Heart right ventricle (tissue), 16 donors: ENCODE measurements around the gene PWP1. TPM values are rescaled to one million over a fixed set of nuclear protein-coding genes. Genes with fewer than 3 reads are reported as not detected.

Source experiments
- ATAC-seq, 8 donors: fragments of 200-7000 bp; cut with Tn5 transposase; one replicate each; pipeline ENCODE4 v1.9.1; 2020; ENCODE audit warnings: mild to moderate bottlenecking in 8 of 8, moderate library complexity in 8 of 8, moderate number of reproducible peaks in 1 of 8
- DNase-seq, 2 donors: peaks; one replicate each; pipeline ENCODE4 v3.0.0-alpha.2; 2020
- H3K27ac ChIP-seq, 10 donors: fragments of 200-600 bp; sonication (generic) in 2 of 10; one replicate each; pipeline versions ENCODE4 v1.5.0 to v1.8.0; 2020 to 2022; ENCODE audit warnings: mild to moderate bottlenecking in 3 of 10
- H3K27me3 ChIP-seq, 7 donors: fragments of 200-600 bp; one replicate each; pipeline ENCODE4 v1.8.0; 2021 to 2022; ENCODE audit warnings: mild to moderate bottlenecking in 2 of 7
- H3K36me3 ChIP-seq, 9 donors: fragments of 200-600 bp; sonication (generic) in 1 of 9; one replicate each; pipeline versions ENCODE4 v1.5.0 to v1.8.0; 2020 to 2022; ENCODE audit warnings: mild to moderate bottlenecking in 2 of 9
- H3K4me1 ChIP-seq, 9 donors: fragments of 200-600 bp; sonication (generic) in 1 of 9; one replicate each; pipeline versions ENCODE4 v1.5.0 to v1.8.0; 2020 to 2022; ENCODE audit warnings: mild to moderate bottlenecking in 4 of 9
- H3K4me3 ChIP-seq, 10 donors: fragments of 200-600 bp; sonication (generic) in 2 of 10; one replicate each; pipeline versions ENCODE4 v1.5.0 to v1.8.0; 2020 to 2022; ENCODE audit warnings: mild to moderate bottlenecking in 7 of 10, moderate library complexity in 2 of 10
- H3K9me3 ChIP-seq, 11 donors: fragments of 200-600 bp in 10 of 11; sonication (generic) in 2 of 11; one replicate each; pipeline versions ENCODE4 v1.5.0 to v1.8.0; 2013 to 2022; ENCODE audit warnings: mild to moderate bottlenecking in 2 of 11, control low read depth in 1 of 11, moderate library complexity in 1 of 11
- WGBS, 2 donors: extraction: QIAGEN DNeasy Blood & Tissue Kit; methylation state at CpG; one replicate each; pipeline ENCODE4 v1.1.7; 2013; ENCODE audit warnings: inconsistent platforms in 1 of 2; 5-methylcytosine and 5-hydroxymethylcytosine counted together
- intact Hi-C, 10 donors: fragments of 100-400 bp; cut with DNase I; formaldehyde crosslinking; loops; one replicate each; pipeline versions ENCODE4 v1.11.1 to v1.14.2; 2022
- long read RNA-seq, 3 donors: library from polyadenylated mRNA; unstranded; transcript quantifications; one replicate each; pipeline ENCODE4 v2.0.0, GENCODE V29; 2020 to 2021
- polyA plus RNA-seq, 2 donors: library from polyadenylated mRNA; stranded (reverse); fragments of 200-250 nt; gene quantifications; one replicate each; pipeline ENCODE4 v1.2.3, GENCODE V29; 2013
- total RNA-seq, 10 donors: library from RNA; stranded (reverse); fragmentation: NEBNext Ultra II Directional in 3 of 10; extraction: Animal tissue kit (Norgen Biotek cat#: 25700) in 3 of 10; gene quantifications; one replicate each; pipeline versions ENCODE4 v1.2.1 to v1.2.4, GENCODE V29; 2021 to 2023
- TF ChIP-seq, protein P1 (sequence below), 9 donors: fragments of 200-600 bp; sonication (generic) in 2 of 9; IDR thresholded peaks; one replicate each; pipeline versions ENCODE4 v1.5.0 to v1.8.0; 2021 to 2022; ENCODE audit warnings: antibody characterized with exemption in 9 of 9, mild to moderate bottlenecking in 5 of 9, moderate library complexity in 1 of 9
- donor health status: Arrhythmogenic right ventricular cardiomyopathy.
- donor health status: ischemic (EF 13 %, LVEDD 7.1; RV severe dilation, severe dysfunction).
- donor health status: healthy with polysubstance abuse.
- donor health status: DM: no; HTN: yes; CAD: no.
- donor health status: DM: no; HTN: no; CAD: no.
- donor health status: ischemic (EF 25% LVEDD 6.9; RV normal size, moderate dysfunction).
- donor health status: ischemic (EF 25% LVEDD 5.7; RV mildly dilated, moderate dysfunction).
- donor health status: healthy.
- donor health status: DM: yes; HTN: yes; CAD: no.
- donor health status: Ischemic cardiomyopathy.
- donor health status: ischemic (EF 35%, LVEDD 5.7; RV mildly dilated, moderate dysfunction).
- donor health status: nonischemic (EF 11% LVEDD 7.7; RV severe dilation, severe dysfunction).
- donor health status: DM: yes; HTN: yes; CAD: no.
- donor health status: PGD.
- donor health status: ischemic (EF 29% LVEDD 5.4; RV normal size, mild dysfunction).
- donor health status: nonischemic (EF 23%, LVEDD 6.1; RV moderate dilation, normal function).

Gene PWP1
- total RNA-seq = 10 to 100 TPM; 11.1 to 16.0 (median 13.8) TPM
- 10 to 100 TPM in 1 of 2 donors, 1 to 10 TPM in 1; 9.1 to 17.6 TPM for polyA plus RNA-seq
- long read RNA-seq, donor 1, transcript PWP1-201 (15 exons, 2,621 nt) = major isoform, 20 of 24 reads
- long read RNA-seq, donor 1, partial matches to known transcripts = 2 of 24 reads
- long read RNA-seq, donor 1, other reads (novel, unspliced or antisense) = 2 of 24 reads
- long read RNA-seq, donor 2, transcript PWP1-201 (15 exons, 2,621 nt) = major isoform, 24 of 25 reads
- long read RNA-seq, donor 2, partial matches to known transcripts = 1 of 25 reads
- long read RNA-seq, donor 2, other reads (novel, unspliced or antisense) = 0 of 25 reads
- long read RNA-seq, donor 3, transcript PWP1-201 (15 exons, 2,621 nt) = major isoform, 32 of 36 reads
- long read RNA-seq, donor 3, partial matches to known transcripts = 3 of 36 reads
- long read RNA-seq, donor 3, other reads (novel, unspliced or antisense) = 1 of 36 reads

GRCh38 chr12:107685360-107686248 is at the start of gene PWP1:
PWP1 (plus strand) TSS chr12:107685799; CDS start chr12:107685900, 101 bp downstream.
- DNase-seq (peak; percentile 94 to 95), ATAC-seq (peak; percentile 96 to 98 (median 98))
- Histone ChIP-seq H3K9me3 (no peaks in the 10 kb centered on the region), H3K27ac (peak within 1 kb of the TSS in 9 of 10 donors; percentile 74 to 91 (median 86)), H3K4me3 (peak within 1 kb of the TSS; percentile 78 to 100 (median 92)), H3K36me3 (peaks cover 3 to 28% (median 23%) of the 10 kb centered on the region in 9 donors), H3K27me3 (no peaks in the 10 kb centered on the region), H3K4me1 (peaks cover 0 to 28% (median 23%) of the 10 kb centered on the region in 9 donors)
- TF ChIP-seq, protein P1, sequence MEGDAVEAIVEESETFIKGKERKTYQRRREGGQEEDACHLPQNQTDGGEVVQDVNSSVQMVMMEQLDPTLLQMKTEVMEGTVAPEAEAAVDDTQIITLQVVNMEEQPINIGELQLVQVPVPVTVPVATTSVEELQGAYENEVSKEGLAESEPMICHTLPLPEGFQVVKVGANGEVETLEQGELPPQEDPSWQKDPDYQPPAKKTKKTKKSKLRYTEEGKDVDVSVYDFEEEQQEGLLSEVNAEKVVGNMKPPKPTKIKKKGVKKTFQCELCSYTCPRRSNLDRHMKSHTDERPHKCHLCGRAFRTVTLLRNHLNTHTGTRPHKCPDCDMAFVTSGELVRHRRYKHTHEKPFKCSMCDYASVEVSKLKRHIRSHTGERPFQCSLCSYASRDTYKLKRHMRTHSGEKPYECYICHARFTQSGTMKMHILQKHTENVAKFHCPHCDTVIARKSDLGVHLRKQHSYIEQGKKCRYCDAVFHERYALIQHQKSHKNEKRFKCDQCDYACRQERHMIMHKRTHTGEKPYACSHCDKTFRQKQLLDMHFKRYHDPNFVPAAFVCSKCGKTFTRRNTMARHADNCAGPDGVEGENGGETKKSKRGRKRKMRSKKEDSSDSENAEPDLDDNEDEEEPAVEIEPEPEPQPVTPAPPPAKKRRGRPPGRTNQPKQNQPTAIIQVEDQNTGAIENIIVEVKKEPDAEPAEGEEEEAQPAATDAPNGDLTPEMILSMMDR (IDR thresholded peaks at IDR 0.05) = no peak
- WGBS, 2 donors = 1% methylated on average over 51 of the region's 51 CpGs
- intact Hi-C loops = loop anchor here in 1 of 10 donors (10.0 kb wide), 1 partner anchor 69 kb away; no protein-coding TSS in a partner anchor

- intact Hi-C loops = no loop called here
- TF ChIP-seq, protein P1 (IDR thresholded peaks at IDR 0.05) = no peak
- DNase-seq (no peak), ATAC-seq (no peak)
- H3K4me1 ChIP-seq = peaks cover 0 to 10% (median 0%) of the 10 kb centered on the region in 9 donors
- no peaks in the 10 kb centered on the region for H3K36me3 ChIP-seq
- H3K27ac ChIP-seq = no peak overlapping the region
- no peaks in the 10 kb centered on the region for H3K9me3 ChIP-seq
- H3K27me3 ChIP-seq = peaks cover 0 to 16% (median 0%) of the 10 kb centered on the region in 7 donors
- no peak overlapping the region for H3K4me3 ChIP-seq
These were observed 44.4 kb upstream of the PWP1 start for GRCh38 chr12:107641154-107641553.

DNA sequence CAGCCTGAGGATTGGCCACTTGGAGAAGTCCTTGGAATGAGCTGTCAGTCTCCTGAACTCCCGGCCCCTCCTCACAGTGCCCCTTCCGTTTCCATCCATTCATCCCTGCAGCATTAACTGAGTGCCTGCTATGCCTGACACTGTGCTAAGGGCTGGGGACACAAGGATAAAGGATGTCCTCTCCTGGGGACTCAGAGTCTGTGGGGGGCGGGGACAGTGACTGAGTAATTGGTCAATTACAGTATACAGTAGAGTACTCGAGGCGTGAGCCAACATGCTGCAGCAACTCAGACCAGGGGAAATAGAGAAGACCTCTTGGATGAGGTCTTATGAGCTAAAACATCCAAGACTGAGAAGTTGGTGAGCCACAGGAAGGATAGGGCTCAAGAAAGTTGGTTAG is 43.4 kb upstream of the PWP1 start:
- no peak for ATAC-seq
- H3K4me3 ChIP-seq = no peak overlapping the region
- TF ChIP-seq, protein P1 (IDR thresholded peaks at IDR 0.05) = no peak
- 72 to 84% methylated on average over 5 of the region's 5 CpGs for WGBS, 2 donors
- intact Hi-C loops = no loop called here
- H3K36me3 ChIP-seq = no peaks in the 10 kb centered on the region
- no peak overlapping the region for H3K27ac ChIP-seq
- no peak for DNase-seq
- H3K4me1 ChIP-seq = peaks cover 0 to 15% (median 0%) of the 10 kb centered on the region in 9 donors
- H3K9me3 ChIP-seq = no peaks in the 10 kb centered on the region
- peaks cover 0 to 14% (median 0%) of the 10 kb centered on the region in 7 donors for H3K27me3 ChIP-seq
